ENCODE measurements around the gene PCSK6.

Gene PCSK6

DNA sequence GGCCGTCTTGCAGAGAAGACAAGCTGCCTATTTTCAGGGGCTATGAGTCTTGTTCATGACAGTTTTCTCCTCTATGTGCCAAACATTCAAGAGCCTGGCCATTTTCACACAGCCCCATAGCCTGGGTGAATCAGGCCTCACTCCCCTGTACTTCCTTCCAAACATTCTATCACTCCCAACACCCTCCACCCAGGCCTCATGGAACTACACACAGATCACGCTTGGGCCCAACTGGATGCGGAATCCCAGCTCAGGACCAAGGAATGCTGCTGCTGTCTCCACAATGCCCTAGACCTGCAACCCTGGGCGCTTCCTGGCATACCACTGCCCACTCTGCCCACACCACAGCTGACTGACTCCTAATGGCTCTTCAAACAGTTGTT is 39.4 kb upstream of the PCSK6 start:
- Histone ChIP-seq H2AFZ (ENCODE audit: low read length) (no peak overlapping the region), H3K9me2 (replicated peaks; ENCODE audit: low read depth, low read length) (no peaks in the 10 kb centered on the region), H4K20me1 (ENCODE audit: insufficient read depth, low read length, poor library complexity, severe bottlenecking) (no peaks in the 10 kb centered on the region), H3K4me1 (ENCODE audit: insufficient read depth, low read length, poor library complexity, severe bottlenecking) (peaks cover 5% of the 10 kb centered on the region), H3K79me2 (ENCODE audit: insufficient read depth, low read length) (no peaks in the 10 kb centered on the region), H3K9me3 (ENCODE audit: insufficient read depth, low read depth, low read length) (no peaks in the 10 kb centered on the region; the same call in 1 of the 2 replicates), H3K4me3 (ENCODE audit: low read length, poor library complexity, severe bottlenecking) (no peak overlapping the region), H3F3A (ENCODE audit: low read depth) (no peaks in the 10 kb centered on the region), H3K4me2 (ENCODE audit: low read depth, low read length, poor library complexity, severe bottlenecking) (no peak overlapping the region), H3K9ac (ENCODE audit: low read depth, low read length, poor library complexity, severe bottlenecking) (no peak overlapping the region), H3K36me3 (ENCODE audit: insufficient read depth, low read length) (no peaks in the 10 kb centered on the region), H3K27me3 (ENCODE audit: insufficient read depth, low read length, poor library complexity, severe bottlenecking) (no peaks in the 10 kb centered on the region)
- TF ChIP-seq EZH2phosphoT487 (IDR thresholded peaks at IDR 0.05; ENCODE audit: borderline replicate concordance) = no peak
- TF ChIP-seq, protein P1, sequence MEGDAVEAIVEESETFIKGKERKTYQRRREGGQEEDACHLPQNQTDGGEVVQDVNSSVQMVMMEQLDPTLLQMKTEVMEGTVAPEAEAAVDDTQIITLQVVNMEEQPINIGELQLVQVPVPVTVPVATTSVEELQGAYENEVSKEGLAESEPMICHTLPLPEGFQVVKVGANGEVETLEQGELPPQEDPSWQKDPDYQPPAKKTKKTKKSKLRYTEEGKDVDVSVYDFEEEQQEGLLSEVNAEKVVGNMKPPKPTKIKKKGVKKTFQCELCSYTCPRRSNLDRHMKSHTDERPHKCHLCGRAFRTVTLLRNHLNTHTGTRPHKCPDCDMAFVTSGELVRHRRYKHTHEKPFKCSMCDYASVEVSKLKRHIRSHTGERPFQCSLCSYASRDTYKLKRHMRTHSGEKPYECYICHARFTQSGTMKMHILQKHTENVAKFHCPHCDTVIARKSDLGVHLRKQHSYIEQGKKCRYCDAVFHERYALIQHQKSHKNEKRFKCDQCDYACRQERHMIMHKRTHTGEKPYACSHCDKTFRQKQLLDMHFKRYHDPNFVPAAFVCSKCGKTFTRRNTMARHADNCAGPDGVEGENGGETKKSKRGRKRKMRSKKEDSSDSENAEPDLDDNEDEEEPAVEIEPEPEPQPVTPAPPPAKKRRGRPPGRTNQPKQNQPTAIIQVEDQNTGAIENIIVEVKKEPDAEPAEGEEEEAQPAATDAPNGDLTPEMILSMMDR (conservative IDR thresholded peaks at IDR 0.05; ENCODE audit: low read length) = no peak

DNA sequence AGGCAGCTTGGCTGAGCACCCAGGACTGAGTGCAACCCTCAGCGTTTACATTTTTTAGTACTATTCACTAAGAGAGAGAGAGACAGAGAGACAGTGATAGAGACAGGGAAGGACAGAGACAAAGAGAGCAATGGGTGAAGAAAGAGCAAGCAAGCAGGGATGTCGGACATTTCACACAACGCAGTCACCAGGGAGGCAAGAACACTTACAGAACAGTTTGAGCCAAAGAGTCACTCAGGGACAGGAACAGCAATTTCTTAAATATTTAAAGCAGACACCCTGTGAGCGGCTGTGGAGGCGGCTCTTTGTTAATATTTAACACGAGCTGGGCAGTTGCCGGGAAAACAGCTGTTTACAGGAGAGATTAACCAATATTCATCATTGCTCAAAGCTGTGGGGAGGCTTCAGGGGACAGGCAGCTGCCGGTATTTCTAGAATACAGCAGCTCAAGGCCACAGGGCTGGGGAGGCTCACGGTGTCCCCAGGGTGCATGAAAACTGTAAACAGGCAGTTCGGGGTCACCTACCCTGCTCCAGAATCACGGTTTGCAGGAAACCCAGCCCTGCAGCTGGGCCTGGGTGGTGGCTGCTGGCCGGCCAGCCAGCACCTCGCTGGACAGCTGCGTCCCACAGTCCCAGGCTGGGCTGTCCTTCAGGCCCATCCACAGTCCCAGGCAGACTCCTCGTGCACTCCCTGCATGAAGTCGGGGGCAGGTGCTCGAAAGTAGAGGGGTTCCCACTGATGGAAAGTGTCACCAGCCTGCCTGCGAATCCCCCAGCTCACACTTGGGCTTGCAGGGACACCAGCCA is 38.8 kb upstream of the PCSK6 start:
- no peak overlapping the region for H3K4me2 ChIP-seq (ENCODE audit: low read depth, low read length, poor library complexity, severe bottlenecking)
- no peaks in the 10 kb centered on the region for H3K9me2 ChIP-seq (replicated peaks; ENCODE audit: low read depth, low read length)
- H3K4me1 ChIP-seq (ENCODE audit: insufficient read depth, low read length, poor library complexity, severe bottlenecking) = peaks cover 8% of the 10 kb centered on the region
- H3K36me3 ChIP-seq (ENCODE audit: insufficient read depth, low read length) = no peaks in the 10 kb centered on the region
- H3K27me3 ChIP-seq (ENCODE audit: insufficient read depth, low read length, poor library complexity, severe bottlenecking) = no peaks in the 10 kb centered on the region
- no peaks in the 10 kb centered on the region for H3K79me2 ChIP-seq (ENCODE audit: insufficient read depth, low read length)
- H3K4me3 ChIP-seq (ENCODE audit: low read length, poor library complexity, severe bottlenecking) = no peak overlapping the region
- no peaks in the 10 kb centered on the region; the same call in 1 of the 2 replicates for H3K9me3 ChIP-seq (ENCODE audit: insufficient read depth, low read depth, low read length)
- TF ChIP-seq, protein P1 (conservative IDR thresholded peaks at IDR 0.05; ENCODE audit: low read length) = no peak
- no peak for TF ChIP-seq EZH2phosphoT487 (IDR thresholded peaks at IDR 0.05; ENCODE audit: borderline replicate concordance)
- H2AFZ ChIP-seq (ENCODE audit: low read length) = no peak overlapping the region
- no peak overlapping the region for H3K9ac ChIP-seq (ENCODE audit: low read depth, low read length, poor library complexity, severe bottlenecking)
- H3F3A ChIP-seq (ENCODE audit: low read depth) = no peaks in the 10 kb centered on the region
- H4K20me1 ChIP-seq (ENCODE audit: insufficient read depth, low read length, poor library complexity, severe bottlenecking) = no peaks in the 10 kb centered on the region

DNA sequence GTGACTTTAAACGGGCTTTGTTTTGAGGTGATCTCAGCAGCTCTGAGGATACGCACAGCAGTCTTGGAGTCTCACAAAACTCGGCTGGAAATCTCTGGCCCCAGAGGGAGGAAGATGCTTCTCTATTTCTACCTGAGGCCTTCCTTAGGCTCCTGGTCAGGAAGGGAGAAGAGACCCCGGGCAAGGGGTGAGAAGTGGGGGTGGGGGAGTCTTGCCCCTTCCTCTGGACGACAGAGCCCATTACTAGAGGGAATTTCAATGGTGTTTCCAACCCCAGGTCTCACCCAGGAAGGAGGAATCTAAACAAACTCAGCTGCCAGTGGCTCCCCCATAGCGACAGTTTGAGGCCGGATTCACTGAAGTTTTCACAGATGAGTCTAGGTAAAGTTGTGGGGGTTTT is 37.4 kb upstream of the PCSK6 start:
- TF ChIP-seq EZH2phosphoT487 (IDR thresholded peaks at IDR 0.05; ENCODE audit: borderline replicate concordance) = no peak
- TF ChIP-seq, protein P1 (conservative IDR thresholded peaks at IDR 0.05; ENCODE audit: low read length) = no peak
- Histone ChIP-seq H3K9me3 (ENCODE audit: insufficient read depth, low read depth, low read length) (no peaks in the 10 kb centered on the region; the same call in 1 of the 2 replicates), H3K9me2 (replicated peaks; ENCODE audit: low read depth, low read length) (no peaks in the 10 kb centered on the region), H3K4me3 (ENCODE audit: low read length, poor library complexity, severe bottlenecking) (no peak overlapping the region), H3K4me2 (ENCODE audit: low read depth, low read length, poor library complexity, severe bottlenecking) (no peak overlapping the region), H3K9ac (ENCODE audit: low read depth, low read length, poor library complexity, severe bottlenecking) (no peak overlapping the region), H2AFZ (ENCODE audit: low read length) (no peak overlapping the region), H4K20me1 (ENCODE audit: insufficient read depth, low read length, poor library complexity, severe bottlenecking) (no peaks in the 10 kb centered on the region), H3K4me1 (ENCODE audit: insufficient read depth, low read length, poor library complexity, severe bottlenecking) (peaks cover 12% of the 10 kb centered on the region), H3K79me2 (ENCODE audit: insufficient read depth, low read length) (no peaks in the 10 kb centered on the region), H3K27me3 (ENCODE audit: insufficient read depth, low read length, poor library complexity, severe bottlenecking) (no peaks in the 10 kb centered on the region), H3K36me3 (ENCODE audit: insufficient read depth, low read length) (no peaks in the 10 kb centered on the region), H3F3A (ENCODE audit: low read depth) (no peaks in the 10 kb centered on the region)
